GM04504 (cell line): ENCODE measurements around the gene XNDC1N.
A peak's percentile ranks its signal among the peaks of the same experiment; 100 is the strongest.
"Not testable (repeated sequence)": the region's sequence is repeated elsewhere in the genome, so short reads cannot be mapped to it uniquely, and the experiment has no call there.

ENCODE experiments used
- DNase-seq: peaks from one replicate; pipeline ENCODE4 v3.0.0-alpha.2; 2012; ENCODE audit warnings: low read depth

Gene XNDC1N

DNA sequence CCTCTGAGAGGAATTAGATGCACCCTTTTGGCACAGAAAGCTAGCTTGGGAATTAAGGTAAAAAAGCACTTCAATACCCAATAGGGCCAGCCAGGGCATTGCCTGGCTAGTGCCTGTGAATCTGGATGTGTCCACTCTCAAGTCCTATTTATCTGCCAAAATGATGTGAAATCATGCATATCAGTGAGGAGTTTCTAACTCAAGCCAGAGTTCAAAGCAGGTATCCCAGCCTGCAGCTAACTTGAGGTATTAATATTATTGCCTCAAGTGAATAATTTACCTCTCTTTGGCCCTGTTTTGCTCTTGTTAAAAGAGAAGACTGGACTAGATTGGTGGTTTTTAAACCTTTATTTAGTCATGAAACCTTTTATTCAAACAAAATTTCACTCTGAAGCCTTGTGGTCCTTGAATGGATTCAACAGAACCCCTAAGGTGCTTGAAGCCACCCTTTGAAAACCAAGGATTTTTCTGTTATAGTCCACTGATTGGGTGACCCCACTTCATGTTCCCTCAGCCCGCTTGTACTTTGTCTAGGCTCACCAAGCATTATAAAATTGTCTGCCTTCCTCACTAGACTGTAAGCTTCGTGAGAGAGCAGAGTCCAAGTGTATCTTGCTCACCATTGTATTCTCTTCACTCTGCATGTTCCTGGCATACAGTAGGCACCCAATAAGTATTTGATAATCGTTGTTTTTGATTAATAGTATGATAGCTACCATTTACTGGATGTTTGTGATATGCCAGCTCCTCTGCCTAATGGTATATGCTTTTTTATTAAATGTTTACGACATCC, 4.9 kb upstream of the XNDC1N start:
- DNase-seq: no peak

GRCh38 chr11:71931245-71931602, 2.8 kb upstream of the XNDC1N start:
- no peak for DNase-seq

DNA sequence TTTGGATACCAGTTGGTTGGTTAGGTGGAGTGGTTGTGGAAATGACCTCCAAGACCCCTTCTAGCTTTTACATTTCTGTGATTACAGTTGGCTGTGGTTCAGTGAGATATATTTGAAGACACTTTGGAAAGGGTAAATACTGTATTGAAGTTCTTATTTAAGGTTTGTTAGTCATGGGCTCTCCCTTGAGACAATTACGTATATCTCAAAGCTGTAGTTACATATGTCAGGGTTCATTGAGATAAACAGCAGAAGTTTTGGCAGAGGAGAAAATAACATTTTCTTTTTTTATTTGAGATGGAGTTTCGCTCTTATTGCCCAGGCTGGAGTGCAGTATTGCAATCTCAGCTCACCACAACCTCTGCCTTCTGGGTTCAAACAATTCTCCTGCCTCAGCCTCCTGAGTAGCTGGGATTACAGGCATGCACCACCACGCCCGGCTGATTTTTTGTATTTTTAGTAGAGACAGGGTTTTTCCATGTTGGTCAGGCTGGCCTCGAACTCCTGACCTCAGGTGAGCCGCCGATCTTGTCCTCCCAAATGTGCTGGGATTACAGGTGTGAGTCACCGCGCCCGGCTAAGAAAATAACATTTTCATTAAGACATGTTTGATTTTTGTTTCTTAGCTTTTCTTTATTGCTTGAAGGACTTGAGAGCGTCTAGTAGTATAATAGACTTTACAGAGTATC, 2.3 kb upstream of the XNDC1N start:
- no peak for DNase-seq

DNA sequence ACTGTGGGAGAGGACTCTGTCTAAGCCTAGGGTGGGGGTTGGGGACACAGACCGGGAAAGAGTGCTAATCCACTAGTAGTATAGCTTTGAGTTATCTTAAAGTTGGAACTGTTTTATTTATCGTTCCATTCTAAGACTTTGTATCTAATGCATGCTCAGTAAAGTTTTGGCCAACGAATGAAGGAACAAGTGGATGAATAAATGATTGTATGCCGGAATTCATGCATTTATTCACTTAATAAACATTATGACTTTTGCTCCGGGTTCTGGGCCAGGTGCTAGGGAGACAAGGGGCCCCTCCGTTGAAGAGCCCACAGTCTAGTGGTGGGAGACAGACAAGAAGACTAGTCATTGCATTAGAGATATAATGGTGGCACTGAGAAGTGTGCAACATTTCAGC, 1.1 kb upstream of the XNDC1N start:
- DNase-seq: no peak

DNA sequence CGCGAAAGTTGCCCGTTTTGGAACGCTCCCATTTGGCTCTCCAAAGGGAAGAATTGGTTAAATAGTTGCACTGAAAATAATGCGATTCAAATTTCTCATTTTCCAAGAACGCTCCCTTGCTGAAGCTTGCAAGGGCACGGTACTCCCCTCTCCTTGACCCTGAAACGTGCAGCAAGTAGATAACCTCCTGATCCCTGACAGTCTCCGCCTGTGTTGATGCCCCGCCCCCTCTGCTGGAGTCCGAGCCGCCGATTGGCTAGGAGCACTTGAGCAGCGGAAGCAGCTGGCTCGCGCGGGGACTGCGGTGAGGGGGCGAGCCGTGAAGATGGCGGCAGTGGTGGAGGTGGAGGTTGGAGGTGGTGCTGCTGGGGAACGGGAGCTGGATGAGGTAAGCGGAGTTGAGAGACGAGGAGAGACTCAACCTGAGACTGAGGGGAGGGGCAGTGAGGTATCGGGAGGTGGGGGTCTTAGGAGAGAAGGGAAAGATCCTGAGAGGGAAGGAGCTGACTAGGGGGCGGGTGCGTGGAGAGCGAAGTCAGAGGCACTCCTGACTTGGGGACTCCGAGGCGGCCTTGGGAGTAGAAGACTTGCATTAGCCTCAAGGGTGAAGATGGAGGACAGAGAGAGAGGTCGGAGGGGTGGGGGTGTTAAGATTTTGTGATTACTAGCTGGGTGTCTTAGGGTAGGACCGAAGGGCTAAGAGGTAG, 496 bp upstream of the XNDC1N start, which contains the start of gene RNF121:
RNF121 (plus strand) TSS at position 310 of the 707 bp plus-strand sequence; CDS start at position 326, 16 bp downstream.
- DNase-seq: peak; percentile 88

DNA sequence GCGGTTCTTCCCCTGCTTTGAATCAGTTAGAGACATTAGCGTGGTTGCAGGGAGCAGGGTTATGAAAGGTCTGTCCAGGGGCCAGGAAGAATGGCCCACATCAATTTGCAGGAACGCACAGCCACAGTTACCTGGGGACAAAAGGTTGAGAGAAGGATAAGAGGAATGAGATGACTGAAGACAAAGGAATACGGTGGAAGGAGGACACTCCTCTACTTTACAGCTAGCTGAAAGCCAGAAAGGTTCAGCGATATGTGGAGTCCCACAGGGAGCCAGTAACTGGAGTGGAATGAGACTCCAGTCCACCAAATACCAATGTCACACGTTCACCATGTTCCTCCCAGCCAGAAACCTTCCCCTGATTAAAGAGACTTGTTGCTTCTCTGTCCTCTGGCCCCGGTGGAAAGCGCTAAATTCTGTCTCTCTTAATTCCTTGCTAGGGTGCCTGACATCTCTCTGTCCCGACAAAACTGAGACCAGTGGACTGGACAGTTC, 10.7 kb downstream of the XNDC1N start:
- DNase-seq: no peak

DNA sequence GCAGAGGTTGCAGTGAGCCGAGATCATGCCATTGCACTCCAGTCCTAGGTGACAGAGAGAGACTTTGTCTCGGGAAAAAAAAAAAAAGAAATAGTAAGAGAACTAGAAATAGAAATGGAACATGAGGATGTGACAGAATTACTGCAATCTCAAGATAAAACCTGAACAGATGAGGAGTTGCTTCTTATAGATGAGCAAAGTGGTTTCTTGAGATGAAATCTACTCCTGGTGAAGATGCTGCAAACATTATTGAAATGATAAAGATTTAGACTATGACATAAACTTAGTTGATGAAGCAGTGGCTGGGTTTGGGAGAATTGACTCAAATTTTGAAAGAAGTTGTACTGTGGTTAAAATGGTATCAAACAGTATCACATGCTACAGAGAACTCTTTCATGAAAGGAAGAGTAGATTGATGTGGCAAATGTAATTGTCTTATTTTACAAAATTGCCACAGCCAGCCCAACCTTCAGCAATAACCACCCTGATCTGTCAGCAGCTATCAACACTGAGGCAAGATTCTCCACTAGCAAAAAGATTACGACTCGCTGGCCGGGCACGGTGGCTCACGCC, 13.7 kb downstream of the XNDC1N start:
- DNase-seq: no peak

- DNase-seq: peak; percentile 50
Observed at GRCh38 chr11:71913756-71914526, 14.5 kb downstream of the XNDC1N start.

DNA sequence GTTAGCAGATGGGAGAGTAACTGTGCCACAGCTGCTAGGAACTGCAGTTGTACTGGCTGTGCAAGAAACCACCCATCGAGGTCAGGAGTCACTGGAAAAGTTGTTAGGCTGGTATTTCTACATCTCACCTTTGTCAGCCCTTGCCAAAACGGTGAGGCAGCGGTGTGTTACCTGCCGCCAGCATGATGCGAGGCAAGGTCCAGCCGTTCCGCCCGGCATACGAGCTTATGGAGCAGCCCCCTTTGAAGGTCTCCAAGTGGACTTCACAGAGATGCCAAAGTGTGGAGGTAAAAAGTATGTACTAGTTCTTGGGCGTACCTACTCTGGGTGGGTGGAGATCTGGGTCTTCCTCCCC, 16.4 kb downstream of the XNDC1N start:
- DNase-seq: not testable (repeated sequence)

GRCh38 chr11:71911321-71911985, 16.9 kb downstream of the XNDC1N start:
- not testable (repeated sequence) for DNase-seq

- not testable (repeated sequence) for DNase-seq
Observed at GRCh38 chr11:71910775-71911174, 17.6 kb downstream of the XNDC1N start.

DNA sequence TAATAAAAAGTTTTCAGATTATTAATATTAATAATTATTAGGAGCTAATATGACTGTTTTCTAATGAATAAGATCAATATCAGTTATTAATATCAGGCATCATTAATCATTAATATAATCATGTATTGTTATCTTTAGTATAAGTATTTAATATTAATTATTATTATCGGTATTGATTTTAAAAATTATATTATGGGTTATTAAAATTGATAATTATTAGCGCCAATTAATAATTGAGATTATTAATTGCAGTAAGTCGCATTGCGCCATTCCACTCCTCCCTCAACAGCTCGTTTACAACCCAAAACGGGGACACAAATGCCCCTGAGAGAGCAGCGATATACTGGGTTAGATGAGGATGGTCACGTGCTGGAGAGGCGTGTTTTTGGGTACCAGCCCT, 20.2 kb downstream of the XNDC1N start:
- no peak for DNase-seq

- not testable (repeated sequence) for DNase-seq
Observed at GRCh38 chr11:71901137-71901536, 27.3 kb downstream of the XNDC1N start.

DNA sequence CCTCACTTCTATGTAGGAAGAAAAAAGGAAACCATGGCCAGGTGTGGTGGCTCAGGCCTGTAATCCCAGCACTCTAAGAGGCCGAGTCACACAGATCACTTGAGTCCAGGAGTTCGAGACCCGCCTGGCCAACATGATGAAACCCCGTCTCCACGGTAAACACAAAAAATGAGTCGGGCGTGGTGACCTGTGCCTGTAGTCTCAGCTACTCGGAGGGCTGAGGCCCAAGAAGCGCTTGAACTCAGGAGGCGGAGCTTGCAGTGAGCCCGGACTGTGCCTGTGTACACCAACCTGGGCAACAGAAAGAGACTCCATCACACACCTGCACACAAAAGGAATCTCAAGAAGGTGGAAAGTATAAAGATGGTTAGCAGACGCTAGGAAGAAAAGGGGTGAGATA, 32.4 kb downstream of the XNDC1N start:
- no peak for DNase-seq

DNA sequence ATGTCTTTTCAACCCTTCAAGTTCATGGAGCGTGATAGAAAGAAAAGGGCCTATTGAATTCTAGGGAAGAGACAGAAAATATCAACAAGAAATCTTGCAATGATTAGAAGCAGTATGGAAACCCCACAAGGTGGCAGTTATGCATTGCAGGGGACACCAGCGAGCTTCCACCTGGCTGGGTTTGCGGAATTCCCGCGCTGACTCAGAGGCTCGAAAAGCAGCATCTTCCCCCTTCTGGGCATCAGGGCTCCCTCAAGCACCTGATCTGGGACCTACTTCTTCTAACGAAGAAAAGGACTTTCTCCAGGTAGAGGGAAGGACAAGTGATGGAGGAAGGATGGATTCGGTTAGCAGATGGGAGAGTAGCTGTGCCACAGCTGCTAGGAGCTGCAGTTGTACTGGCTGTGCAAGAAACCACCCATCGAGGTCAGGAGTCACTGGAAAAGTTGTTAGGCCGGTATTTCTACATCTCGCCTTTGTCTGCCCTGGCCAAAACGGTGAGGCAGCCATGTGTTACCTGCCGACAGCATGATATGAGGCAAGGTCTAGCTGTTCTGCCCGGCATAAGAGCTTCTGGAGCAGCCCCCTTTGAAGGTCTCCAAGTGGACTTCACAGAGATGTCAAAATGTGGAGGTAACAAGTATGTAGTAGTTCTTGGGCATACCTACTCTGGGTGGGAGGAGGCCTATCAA, 39.1 kb downstream of the XNDC1N start:
- DNase-seq: not testable (repeated sequence)

DNA sequence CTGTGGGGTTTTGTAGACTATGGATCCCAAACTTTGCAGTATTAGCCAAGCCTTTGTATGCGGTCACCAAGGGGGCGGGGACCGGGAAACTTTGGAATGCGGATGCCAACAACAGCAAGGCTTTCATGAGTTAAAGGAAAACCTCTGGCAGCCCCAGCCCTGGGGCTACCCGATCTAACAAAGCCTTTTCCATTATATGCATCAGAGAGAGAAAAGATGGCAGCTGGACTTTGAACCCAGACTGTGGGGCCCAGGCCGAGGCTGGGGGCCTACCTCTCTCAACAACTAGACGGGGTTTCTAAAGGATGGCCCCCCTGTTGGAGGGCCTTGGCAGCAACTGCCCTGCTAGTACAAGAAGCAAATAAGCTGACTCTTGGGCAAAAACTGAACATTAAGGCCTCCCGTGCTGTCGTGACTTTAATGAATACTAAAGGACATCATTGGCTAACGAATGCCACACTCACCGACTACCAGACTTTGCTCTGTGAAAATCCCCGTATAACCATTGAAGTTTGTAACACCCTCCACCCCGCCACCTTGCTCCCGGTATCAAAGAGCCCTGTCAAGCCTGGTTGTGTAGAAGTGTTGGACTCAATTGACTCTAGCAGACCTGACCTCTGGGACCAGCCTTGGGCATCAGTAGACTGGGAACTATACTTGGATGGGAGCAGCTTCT, 39.9 kb downstream of the XNDC1N start:
- DNase-seq: not testable (repeated sequence)

GRCh38 chr11:71885806-71886205, 42.6 kb downstream of the XNDC1N start:
- DNase-seq: not testable (repeated sequence)
